PC-3 (cell line): ENCODE measurements around the gene PDCD10.

Experiments used
- EZH2 ChIP-seq: fragments of 300-600 bp; sonication (generic); IDR thresholded peaks from one replicate; pipeline ENCODE4 v1.6.1; 2017; ENCODE audit warnings: antibody characterized with exemption, mild to moderate bottlenecking, low read length; ENCODE audit not compliant: unreplicated experiment
- EZH2phosphoT487 ChIP-seq: fragments of 300-600 bp; sonication (generic); IDR thresholded peaks from 2 replicates; pipeline ENCODE4 v1.6.1; 2018; ENCODE audit warnings: mild to moderate bottlenecking, antibody characterized with exemption, low read length, borderline replicate concordance
- TF ChIP-seq, protein P1 (sequence below): fragments of 300-600 bp; sonication (generic); conservative IDR thresholded peaks from 2 replicates; pipeline ENCODE4 v1.5.1; 2017; ENCODE audit warnings: antibody characterized with exemption, low read depth, mild to moderate bottlenecking, low read length

- TF ChIP-seq, protein P1, sequence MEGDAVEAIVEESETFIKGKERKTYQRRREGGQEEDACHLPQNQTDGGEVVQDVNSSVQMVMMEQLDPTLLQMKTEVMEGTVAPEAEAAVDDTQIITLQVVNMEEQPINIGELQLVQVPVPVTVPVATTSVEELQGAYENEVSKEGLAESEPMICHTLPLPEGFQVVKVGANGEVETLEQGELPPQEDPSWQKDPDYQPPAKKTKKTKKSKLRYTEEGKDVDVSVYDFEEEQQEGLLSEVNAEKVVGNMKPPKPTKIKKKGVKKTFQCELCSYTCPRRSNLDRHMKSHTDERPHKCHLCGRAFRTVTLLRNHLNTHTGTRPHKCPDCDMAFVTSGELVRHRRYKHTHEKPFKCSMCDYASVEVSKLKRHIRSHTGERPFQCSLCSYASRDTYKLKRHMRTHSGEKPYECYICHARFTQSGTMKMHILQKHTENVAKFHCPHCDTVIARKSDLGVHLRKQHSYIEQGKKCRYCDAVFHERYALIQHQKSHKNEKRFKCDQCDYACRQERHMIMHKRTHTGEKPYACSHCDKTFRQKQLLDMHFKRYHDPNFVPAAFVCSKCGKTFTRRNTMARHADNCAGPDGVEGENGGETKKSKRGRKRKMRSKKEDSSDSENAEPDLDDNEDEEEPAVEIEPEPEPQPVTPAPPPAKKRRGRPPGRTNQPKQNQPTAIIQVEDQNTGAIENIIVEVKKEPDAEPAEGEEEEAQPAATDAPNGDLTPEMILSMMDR = no peak
- TF ChIP-seq EZH2 (no peak), EZH2phosphoT487 (no peak)
These were observed 82.9 kb downstream of the PDCD10 start for GRCh38 chr3:167651826-167652225.
